NCI-H2081 (cell line): Measurements from ENCODE around the gene CDKN2AIP.
"Not testable (repeated sequence)": the region's sequence is repeated elsewhere in the genome, so short reads cannot be mapped to it uniquely, and the experiment has no call there.

Source experiments
- DNase-seq, 2 experiments: peaks; one replicate each; lab custom pipeline; 2025; lab: John Stamatoyannopoulos, UW

The CDKN2AIP gene

DNA sequence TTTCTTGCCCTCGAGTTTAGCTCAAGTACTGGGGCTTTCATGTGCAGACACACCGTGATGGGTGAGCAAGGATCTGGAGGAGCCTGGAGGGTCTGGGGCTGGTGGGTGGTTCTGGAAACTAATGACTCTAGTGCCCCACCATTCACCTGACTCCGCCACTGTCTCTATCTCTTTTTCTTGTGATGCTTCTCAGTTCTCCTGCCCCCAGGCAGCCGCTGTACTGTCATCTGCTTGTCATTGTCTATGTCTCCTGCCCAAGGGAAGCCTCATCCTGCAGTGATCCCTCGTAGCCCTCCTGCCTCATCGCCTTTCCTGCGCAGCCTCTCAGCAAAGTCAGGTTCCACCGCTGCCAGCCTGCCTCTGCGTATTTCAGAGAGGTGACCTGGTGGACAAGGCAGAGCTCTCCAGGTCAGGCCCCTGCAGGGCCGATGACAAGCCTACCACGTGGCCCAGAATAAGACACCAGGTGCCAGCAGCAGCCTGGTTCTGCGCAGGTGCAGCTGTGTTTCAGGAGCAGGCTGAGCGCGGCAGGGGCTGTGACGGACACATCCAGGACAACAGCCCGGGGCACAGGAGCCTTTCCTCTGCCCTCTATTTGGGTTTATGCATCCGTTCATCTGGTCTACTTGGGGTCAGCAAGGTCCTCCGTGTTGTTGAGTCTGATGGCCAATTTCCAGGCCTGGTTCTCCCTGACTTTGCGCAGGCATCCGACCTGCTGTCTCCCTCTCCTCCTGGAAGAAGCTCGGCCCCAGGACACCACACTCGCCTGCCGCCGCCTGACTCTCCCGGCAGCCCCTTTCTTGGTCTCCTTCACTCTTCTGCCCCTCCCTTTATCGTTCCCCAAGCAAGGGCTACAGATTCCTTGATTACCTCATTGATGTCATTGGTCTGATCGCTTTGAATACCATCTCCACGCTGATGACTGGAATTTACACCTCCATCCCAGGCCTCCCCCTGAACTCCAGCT lies 30.9 kb upstream of the CDKN2AIP start:
- DNase-seq = no peak

DNA sequence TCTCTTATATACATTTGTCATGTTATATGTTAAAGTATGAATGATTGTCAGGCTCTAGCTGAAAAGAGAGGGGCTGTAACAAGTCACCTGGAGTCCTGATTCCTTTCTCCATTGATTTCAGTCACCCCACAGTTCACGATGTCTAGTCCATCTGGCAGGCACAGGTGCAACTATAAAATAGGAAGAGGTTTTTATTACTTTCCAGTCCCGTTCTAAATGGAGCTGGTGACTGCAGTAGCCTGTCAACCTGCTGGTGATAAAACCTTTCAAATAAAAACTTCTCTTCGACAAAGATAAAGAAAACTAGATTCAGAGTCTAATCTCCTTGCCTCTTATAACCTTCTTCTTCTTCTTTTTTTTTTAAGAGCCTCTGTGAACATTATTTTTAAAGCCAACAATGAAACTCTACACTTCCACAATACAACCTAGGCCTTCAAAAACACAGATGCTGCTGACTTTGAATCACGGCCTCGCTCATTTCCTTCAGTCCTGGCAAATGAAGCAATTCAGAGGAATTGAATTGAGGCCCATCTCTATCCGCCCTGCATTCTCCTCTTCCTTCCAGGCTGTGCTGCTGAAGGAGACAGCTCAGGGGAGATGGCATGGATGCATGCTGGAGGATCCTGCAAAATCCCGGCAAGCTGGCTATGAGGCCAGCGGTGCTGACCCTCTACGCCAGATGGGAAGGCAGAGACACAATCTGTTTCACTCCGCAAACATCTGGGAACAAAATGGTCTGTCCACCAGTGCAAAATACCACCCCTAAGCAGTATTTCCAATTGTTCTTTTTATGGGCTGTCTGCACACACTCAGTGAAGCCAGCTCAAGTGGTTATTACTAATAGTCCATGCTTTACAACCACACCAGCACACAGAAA lies 27.3 kb upstream of the CDKN2AIP start:
- DNase-seq = no peak

DNA sequence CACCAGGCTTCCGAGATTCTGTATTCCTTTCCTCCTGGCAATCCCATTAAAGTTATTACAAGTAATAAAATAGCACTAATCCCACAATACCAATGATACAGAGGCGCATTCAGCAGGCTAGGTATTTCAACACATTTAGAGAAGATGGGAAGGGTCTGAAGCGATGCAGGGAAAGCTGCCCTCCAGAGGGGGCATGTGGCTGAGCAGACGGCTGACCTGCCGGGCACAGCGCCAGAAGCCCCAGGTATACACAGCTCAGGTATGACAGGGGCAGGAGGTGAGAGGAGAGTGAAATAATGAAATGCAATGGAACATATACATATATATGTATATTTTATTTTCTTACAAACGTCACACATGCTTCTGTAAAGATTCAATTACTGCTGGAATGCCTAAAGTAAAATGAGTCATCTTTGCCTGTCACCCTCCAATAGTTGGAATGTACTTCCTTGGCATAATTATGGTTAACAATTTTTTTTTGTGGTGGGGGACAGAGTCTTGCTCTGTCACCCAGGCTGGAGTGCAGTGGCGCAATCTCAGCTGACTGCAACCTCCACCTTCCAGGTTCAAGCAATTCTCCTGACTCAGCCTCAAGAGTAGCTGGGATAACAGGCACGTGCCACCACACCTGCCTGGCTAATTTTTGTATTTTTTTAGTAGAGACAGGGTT lies 21.3 kb upstream of the CDKN2AIP start:
- no peak for DNase-seq

DNA sequence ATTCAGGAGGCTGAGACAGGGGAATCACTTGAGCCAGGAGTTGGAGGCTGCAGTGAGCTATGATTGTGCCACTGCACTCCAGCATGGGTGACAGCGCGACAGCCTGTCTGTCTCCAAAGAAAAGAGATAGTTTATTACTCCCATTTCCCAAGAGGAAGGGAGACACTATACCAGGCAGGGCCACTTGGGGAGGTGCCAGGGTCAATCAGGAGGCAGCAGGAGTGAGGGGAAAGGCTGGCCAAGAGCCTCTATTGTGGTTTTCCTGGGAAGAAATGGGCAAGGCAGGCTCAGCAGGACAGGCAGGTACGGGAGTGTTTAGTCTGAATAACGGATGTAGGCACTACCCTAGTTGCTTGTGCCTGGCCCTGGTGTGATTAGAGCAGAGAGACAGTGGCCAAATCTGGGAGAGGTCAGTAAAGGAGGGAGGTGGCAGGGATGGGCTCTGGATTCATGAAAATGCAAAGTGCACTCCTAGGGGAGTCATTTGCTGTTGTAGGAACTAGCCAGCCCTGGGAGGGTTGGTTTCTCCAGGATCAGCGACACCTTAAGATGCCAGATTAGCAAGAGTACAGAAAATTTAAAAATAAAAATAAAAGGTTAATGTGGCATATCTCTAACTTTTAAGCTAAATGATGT lies 20.2 kb upstream of the CDKN2AIP start:
- no peak for DNase-seq

DNA sequence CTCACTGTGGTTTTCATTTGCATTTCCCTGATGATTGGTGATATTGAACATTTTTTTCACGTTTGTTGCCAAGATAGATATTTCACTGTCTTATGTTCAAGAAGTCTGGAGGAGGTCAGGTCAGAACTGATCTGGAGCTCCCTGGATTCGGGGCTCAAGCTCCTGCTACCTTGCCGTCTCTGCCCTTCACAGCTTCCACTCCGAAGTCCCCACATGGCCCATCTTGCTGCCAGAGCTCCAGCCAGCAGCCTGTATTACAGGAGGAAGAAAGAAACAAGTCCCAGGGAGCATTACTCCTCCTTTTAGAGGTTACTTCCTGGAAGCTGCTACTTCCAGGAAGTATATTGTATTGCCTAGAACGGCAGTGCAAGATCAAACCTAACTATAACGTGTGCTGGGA lies 17.9 kb upstream of the CDKN2AIP start:
- no peak for DNase-seq

DNA sequence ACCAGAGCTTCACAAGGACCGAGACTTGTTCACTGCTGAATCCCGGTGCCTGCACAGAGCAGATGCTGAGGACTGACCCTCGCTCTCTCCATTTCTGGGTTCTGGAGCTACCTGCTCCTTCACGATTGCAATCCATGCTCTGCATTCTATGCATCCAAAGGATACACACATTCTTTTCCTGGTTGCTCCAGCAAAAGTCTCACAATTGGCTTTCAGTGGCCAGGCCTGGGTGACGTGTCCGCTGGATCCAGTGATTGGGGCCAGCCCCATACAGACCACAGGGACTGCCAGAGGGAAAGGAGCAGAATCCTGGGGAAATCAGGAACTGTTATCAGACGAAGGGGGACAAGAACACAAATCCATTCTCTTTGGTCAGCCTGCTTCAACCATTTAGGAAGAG lies 14.9 kb upstream of the CDKN2AIP start:
- no peak for DNase-seq

DNA sequence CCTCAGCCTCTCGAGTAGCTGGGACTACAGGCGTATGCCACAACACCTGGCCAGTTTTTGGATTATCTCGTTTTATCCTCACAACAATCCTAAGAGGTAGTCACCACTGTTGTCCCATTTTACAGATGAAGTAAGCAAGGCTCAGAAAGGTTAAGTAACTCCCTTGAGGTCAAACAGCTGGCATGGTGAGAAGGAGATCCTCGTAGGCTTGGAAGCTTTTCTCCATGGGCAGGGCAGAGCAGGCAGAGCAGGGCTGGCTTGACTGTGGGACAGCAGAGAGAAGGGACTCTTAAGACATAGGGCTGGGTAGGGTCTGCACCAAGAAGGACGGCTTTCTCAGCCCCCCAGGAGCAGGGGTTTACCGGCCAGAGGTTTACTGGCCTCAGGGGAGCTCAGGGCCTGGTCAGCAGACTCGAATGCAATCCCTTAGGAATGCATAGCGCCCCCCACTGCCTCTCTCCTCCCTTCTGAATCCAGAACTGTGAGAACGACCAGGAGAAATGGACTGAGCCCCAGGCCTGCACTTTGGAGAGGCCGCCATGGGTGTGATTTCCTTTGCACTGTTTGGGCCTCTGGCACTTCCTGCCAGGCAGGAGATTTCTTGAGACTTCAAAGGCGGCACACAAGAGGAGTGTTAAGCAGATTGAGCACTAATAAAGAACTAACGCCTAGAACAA lies 14.0 kb upstream of the CDKN2AIP start:
- no peak for DNase-seq

DNA sequence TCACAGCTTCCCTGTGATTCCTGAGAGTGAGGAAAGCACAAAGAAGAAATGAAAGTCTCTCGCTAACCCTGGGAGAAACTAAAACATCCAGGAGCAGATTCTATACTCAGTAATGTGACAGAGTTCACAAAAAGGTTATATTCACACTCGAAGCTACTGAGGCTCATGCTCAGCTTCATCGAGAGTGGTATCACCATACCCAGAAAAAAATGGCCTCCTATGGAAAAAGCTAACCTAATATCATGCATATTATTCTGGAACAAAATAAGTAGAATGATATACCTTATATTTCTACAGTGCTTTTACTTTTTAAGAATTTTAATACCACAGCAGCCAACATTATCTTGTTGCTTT lies 13.5 kb upstream of the CDKN2AIP start:
- DNase-seq = no peak

DNA sequence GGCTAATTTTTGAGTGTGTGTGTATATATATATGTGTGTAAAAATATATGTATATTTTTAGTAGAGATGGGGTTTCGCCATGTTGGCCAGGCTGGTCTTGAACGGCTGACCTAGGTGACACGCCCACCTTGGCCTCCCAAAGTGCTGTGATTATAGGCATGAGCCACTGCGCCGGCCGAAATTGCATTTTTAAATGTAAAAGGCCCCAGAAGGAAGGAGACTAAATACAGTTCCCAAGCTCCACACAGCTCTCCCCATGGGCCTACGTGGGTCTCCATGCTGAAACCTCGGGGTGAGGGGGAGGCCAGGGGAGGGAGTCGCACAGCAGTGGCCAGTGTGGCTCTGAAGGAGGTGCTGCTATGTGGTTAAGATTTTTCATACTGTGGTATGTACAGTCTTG lies 12.8 kb upstream of the CDKN2AIP start:
- DNase-seq = no peak

DNA sequence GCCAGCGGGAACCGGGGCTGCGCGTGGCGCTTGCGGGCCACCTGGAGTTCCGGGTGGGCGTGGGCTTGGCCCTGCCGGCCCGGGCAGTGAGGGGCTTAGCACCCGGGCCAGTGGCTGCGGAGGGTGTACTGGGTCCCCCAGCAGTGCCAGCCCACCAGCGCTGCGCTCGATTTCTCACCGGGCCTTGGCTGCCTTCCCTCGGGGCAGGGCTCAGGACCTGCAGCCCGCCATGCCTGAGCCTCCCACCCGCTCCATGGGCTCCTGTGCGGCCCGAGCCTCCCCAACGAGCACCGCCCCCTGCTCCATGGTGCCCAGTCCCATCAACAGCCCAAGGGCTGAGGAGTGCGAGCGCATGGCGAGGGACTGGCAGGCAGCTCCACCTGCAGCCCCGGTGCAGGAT lies 11.3 kb upstream of the CDKN2AIP start:
- not testable (repeated sequence) for DNase-seq

DNA sequence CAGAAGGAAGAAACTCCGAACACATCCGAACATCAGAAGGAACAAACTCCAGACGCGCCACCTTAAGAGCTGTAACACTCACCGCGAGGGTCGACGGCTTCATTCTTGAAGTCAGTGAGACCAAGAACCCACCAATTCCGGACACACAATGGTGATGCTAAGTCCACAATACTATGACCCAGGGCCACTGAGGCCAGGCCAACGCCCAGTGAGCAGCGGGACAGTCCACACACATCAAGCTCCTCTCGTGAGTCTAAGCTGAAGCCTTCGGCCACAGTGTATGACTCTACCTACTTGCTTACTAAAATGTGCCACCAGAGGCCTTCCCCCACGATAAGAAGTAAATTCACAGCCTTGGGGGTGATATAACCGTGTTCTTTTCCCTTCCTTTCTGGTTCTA lies 10.2 kb upstream of the CDKN2AIP start:
- no peak for DNase-seq

DNA sequence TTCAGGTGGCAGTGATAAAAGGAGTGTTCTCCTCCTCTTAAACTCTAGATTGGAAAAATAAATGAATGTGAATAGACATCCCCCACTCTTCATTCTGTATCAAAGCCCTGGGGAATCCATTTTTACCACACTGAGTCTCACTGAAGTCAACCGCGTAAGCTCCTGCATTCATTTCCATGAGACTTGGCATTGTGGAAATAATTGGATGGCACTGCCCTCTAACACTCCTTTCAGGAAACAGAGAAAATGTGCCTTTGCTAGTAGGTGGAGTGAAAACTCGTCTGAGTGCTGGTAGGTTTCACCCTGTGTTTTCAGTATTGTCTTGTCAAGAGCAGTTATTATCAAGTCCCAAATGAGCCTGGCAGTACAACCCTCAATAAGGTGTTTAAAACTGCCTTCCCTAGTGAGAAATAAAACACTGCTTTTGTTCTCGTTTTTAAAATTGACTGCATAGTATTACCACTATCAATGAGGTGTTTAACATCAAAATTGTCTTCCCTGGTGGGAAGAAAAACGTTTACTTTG lies 9.7 kb upstream of the CDKN2AIP start:
- DNase-seq = peak; percentile 1 to 32

DNA sequence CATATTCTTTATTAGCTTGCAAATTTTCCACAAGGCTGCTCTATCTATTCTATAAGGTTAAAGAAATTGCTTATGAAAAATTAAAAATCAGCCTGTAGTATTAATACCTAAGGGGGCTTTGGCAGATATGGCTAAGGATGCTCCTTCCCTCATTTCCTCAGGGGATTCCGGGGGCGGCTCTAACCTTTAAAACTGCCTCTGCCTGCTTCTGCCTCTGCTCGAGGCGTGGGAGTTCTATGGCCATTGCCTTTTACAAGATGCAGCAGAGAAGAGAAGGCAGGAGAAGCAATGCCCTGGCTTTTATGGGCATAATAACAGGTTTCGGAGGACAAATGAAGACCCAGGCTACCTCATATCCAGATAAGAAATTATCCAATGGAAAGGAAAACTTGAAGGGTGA lies 8.6 kb upstream of the CDKN2AIP start:
- DNase-seq = no peak

DNA sequence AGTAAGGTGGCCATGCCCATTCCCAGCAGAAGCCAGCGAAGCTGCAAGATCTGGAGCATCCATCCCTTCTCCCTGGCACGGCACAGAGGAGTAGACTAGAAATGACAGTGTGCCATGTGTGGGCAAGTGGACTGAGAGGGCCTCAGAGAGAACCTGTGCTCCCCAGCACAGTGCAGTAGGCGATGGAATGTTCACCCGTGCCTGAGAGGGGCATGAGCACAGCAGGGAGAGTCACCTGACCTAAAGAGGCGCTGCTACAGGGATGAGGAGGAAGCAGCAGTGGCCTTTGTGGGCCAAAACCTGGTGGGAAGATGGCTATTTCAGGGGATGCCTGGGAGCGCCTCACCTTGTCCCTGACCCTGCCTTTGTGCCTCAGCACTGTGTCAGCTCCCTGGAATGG lies 8.0 kb upstream of the CDKN2AIP start:
- no peak for DNase-seq

DNA sequence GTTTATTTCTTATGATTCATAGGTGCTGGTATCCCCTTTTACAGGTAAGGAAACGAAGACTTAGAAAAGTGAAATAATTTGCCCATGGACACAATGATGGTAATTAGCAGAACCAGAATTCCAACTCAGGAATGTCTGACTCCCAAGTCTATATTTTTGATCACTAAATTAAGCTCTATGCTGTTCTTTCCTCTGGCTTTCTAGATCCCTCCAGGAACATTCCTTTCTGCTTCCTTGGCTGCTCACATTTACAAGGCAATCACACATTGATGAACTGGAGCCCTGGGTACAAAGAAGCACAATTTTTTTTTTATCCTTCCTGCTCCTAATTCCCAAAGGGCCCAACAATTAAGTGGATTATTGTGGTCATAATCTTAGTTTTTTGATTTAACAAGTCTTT lies 7.0 kb upstream of the CDKN2AIP start:
- no peak for DNase-seq

DNA sequence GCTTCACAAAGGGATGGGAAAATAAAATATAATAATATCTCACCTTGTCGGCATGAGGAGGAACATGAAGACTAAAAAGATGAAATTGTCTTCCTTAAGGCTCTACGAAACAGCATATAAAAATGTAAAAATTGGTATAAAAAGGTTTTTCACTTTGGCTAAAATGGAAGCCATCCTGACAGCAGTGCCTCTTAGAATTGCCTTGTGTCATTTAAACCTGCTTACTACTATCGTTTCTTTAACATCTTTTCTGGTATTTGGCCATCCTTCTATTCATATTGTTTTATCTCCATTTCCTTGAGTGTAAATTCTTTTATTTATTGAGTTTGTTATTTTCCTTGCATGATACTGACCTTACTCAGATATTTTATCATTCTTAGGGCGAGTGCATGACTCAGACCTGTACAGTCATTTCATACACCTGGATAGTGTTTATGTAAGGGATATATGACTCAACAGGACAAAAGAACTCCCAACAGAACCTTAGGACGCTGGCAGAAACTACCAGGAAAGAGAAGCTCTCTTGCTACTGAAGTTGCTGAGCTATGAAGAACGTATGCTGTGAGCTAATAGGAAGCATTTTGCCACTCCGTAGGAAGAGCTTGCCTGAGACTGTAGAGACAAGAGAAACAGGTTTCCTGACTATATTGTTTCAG lies 5.8 kb upstream of the CDKN2AIP start:
- no peak for DNase-seq

DNA sequence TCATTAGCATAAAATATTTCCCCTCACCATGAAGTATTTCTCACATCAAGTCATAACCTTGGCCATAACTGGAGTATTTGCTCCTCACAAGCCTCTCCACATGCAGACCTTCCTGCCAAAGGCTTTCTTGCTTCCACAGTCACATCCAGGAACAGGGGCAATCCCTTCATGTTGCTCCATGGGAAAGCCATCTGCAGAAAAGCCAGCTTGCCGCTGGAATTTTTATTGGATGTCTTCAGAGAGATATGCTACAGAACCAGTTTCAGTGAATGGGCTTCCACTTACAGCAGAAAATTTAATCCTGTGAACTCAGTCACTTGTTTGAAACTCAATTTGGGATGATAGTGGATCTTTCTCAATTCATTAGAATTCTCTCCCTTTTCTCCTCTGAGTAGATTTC lies 3.2 kb upstream of the CDKN2AIP start:
- no peak for DNase-seq

DNA sequence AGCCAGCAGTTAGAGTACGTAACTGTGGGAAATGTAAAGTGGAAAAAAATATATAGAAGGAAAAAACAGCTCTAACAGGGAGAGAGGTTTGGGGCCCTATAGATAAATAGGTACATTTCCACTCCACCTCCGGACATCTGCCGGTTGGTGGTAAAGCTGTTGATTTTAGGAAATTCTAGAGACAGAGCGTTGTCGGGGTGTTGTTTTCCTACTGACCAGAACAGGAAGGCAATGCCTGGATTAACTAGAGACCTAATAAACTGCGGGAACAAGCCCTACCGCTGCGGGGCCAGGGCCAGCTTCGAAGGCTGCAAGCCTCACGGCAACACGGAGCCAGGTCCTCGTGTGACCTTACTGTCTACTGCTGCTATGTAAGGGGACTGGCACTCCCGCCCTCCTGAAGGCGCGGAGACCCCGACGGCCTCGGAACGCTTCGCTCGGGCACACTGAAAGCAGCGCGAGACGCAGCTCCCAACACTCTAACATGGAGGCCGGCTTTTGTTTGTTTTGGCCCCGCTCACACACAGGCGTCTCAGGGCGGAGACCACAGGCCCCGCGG lies 702 bp upstream of the CDKN2AIP start:
- DNase-seq = peak; percentile 38 to 81

DNA sequence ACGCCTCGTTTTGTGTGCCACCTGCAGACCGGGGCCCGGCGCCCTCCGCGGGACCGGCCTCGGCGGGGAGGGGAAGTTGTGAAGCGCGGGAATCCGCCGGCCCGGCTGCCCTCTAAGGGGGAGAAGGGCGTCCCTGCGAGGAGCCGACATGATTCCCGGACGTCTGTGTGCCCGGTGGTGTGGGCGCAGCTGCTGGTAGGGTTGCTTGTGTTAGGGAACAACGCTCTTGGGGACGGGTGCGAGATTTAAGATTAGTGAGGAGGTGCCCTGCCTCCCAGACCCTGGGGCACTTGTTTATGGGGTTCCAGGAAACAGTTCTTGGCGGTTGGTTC lies 627 bp downstream of the CDKN2AIP start:
- DNase-seq = peak in 1 of 2 experiments; percentile 27

DNA sequence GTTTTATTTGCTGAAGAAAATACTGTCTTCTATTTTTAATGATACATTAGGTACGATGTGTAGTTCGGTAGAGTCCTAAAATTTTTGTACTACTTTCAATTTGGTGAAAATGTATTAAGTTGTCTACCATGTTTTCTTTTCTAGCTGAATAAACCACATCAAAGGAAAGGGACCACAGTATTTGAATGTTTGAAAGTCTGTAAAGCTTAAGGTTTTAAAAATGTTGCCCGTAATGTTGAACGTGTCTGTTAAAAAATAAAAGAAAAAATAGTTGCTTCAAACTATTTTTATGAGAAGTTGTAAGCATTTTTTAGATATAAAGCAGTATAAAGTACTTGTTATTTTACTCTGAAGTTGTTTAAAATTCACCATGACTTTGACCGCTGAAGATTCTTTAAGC lies 3.2 kb downstream of the CDKN2AIP start:
- no peak for DNase-seq
